Activated T-helper 1 cell treated with anti-CD3 and anti-CD28 coated beads, Interleukin-2, amount 50 U/mL, for 16 hours (primary cell): ENCODE measurements around the gene SLC25A5.
"Not testable (repeated sequence)": the region's sequence is repeated elsewhere in the genome, so short reads cannot be mapped to it uniquely, and the experiment has no call there.

Experiments
- DNase-seq, 2 donors: peaks; one replicate each; pipeline ENCODE4 v3.0.0-alpha.2; 2020; ENCODE audit warnings: low read depth in 1 of 2, low spot score in 1 of 2

SLC25A5 gene

DNA sequence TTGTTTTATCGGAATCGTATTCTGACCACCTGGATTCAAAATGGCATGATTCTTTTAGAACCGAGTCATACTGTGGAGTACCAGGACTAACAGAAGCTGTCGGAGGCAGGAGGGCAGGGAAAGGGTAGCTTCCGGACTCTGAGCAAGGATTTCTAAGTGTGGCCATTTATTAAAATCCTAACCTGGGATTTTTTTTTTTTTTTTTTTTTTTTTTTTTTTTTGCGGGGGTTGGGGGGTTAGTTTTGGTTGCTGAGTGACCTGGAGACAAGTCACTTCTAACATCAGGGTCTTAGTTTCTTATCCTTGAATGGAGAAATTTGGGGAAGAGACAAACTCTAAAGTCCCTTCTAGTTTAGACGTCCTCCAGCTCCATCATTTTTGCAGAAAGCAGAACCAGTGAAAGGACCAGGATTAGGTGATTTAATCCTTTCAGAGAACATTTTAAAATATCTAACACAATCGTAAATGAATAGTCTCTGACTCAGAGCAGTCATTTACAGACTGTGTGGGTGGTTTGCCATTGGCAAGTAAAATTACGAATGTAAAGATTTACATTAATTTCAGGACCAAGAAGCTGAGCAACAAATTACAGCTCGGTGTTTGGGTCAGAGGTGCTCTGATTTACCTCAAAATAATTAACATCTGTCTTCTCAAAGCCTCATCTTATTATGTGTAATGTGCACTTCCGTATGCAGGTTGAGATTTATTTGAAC lies 7.3 kb downstream of the SLC25A5 start:
- no peak for DNase-seq

- no peak for DNase-seq
These were observed 9.6 kb downstream of the SLC25A5 start for GRCh38 chrX:119477812-119478232.

DNA sequence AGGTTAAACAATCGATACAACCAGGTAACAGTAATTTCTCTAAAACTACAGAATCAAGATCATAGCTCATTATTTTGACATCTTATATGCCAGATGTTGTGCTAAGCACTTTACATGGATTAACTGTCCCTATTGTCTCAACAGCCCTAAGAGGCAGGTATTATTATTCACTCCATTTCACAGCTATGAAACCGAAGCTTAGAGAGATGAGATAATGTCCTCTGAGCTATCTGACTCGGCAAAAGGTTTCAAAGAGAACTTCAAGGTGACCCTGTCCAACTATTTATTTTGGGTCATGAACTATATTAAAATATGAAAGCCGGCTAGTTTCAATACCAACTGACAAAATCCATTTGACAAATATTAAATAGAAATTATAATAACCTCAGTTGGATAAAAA lies 10.3 kb downstream of the SLC25A5 start:
- DNase-seq, result no peak

GRCh38 chrX:119479845-119480244 lies 11.6 kb downstream of the SLC25A5 start:
- no peak for DNase-seq

DNA sequence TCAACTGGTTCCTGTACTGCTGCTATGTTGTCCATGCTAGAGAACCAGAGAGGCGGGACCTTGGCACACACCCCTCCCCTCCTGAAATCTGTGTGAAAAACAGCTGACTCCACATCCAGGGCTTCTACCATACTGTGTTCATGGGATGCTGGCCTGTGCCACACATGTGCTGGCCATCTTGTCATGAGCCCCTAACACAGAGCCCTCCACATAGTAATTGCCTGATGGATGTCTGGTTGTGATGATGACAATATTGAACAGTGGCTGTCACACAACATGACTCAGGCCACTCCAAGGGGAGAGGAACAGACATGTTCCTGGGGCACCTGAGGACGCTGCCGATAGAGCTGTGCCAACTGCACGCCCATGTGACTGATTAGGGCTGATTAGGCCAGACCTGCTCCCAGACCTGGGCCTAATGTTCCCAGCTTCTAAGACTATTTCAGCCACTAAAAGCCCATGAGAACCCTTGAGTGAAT lies 13.1 kb downstream of the SLC25A5 start:
- no peak for DNase-seq

- no peak for DNase-seq
These were observed 13.8 kb downstream of the SLC25A5 start for GRCh38 chrX:119482041-119482440.

- peak; percentile 27 to 44 for DNase-seq
These were observed 14.5 kb downstream of the SLC25A5 start for GRCh38 chrX:119482481-119483480.

DNA sequence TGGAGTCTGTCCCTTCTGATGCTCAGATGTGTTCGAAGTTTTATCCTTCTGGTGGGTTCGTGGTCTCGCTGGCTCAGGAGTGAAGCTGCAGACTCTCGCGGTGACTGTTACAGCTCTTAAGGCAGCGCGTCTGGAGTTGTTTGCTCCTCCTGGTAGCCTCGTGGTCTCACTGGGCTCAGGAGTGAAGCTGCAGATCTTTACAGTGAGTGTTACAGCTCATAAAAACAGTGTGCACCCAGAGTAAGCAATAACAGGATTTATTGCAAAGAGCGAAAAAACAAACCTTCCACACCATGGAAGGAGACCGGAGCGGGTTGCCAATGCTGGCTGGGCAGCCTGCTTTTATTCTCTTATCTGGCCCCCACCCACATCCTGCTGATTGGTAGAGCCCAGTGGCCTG lies 18.5 kb downstream of the SLC25A5 start:
- DNase-seq, result no peak

- DNase-seq, result not testable (repeated sequence)
These were observed 19.5 kb downstream of the SLC25A5 start for GRCh38 chrX:119487766-119488165.

DNA sequence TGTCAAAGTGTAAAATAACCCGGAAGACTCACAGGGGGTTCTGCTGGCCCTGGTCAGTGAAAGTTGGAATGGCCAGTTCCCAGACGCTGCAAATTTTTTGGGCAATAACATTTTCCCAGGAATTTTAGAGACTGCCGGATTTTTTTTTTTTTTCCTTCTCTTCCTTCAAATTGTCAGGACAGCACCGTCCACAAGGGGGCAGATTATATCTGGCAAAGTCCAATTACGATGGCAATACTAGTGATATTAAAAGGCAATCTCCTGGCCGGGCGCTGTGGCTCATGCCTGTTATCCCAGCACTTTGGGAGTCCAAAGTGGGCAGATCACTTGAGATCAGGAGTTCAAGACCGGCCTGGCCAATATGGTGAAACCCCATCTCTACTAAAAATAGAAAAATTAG lies 20.5 kb downstream of the SLC25A5 start:
- no peak for DNase-seq

- no peak for DNase-seq
These were observed 21.2 kb downstream of the SLC25A5 start for GRCh38 chrX:119489212-119490074.

GRCh38 chrX:119492463-119492862 lies 24.2 kb downstream of the SLC25A5 start:
- DNase-seq, result no peak

GRCh38 chrX:119493851-119494495 lies 25.7 kb downstream of the SLC25A5 start:
- DNase-seq, result not testable (repeated sequence)

DNA sequence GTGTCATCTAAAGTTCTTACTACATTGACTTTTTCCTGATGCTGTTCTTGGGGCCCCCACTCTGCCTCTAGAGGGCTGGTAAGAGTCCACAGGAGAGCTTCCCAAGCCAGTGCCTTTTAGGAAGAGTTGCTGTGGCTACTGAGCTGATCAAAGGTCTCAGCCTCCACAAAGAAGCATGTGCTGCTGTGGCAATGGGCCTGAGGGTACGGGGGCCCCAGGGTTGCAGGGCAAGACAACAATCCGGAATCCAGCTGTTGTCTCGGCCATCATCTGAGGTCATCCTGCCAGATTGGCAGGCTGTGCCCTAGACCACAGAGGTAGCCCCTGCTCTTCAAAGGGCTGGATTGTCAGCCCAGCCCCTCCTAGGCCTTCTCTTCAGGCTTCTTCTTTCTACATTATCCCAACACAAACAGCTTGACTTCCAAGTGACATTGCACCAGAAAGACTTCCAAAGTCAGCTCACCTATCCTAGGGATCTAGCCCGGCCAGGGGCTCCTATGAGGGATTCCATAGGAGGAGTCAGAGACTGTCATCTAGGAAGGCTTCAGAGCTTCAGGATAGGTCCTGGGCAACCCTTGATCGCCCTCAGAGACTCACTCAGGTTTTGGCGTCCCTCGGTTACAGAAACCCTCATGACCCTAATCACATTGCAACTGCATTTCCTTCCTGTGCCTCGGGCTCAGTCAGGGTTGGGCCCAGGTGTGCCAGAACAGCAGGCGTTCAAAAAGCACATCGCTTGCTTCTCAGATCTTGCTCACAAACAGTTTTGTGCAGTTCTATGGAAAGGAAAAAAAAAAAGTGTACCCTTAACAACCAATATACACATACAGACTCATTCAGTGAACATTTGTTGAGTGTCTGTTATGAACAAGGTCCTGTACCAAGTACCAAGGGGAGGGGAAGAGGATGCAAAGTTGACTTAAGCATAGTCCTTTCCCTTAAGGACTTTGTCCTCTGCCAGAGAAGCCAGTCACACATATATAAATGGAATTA lies 27.8 kb downstream of the SLC25A5 start:
- no peak for DNase-seq

- DNase-seq, result no peak
These were observed 28.9 kb downstream of the SLC25A5 start for GRCh38 chrX:119497185-119497584.

DNA sequence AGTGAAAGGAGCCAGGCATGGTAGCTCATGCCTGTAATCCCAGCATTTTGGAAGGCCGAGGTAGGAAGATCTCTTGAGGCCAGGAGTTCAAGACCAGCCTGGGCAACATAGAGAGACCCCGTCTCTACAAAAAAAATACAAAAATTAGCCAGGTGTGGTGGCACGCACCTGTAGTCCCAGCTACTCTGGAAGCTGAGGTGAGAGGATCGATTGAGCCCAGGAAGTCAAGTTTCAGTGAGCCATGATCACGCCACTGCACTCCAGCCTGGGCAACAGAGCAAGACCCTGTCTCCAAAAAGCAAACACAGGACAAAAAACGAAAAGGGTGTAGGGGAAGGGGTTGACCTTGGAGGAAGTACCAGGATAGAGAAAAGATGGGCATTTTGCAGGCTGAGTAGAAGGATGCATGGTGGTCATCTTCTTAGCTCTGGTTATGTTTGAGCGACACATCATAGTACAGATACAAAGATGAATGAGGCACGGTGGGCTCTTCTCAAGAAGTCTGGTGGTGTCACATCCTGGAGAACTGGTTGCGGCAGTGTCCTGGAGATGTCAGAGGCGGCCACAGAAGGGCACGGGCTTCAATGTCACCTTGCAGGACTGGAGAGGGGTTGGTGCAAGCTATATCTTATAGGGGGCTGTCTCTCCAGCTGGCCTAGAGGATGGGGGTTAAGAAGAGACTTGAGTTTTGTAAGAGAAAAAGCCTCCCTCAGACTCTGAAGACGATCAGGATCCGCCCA lies 32.0 kb downstream of the SLC25A5 start:
- DNase-seq, result no peak

- DNase-seq, result no peak
These were observed 33.4 kb downstream of the SLC25A5 start for GRCh38 chrX:119501511-119502148.
